K562 (cell line): ENCODE measurements around the gene ZNF747. TPM values are rescaled to one million over a fixed set of nuclear protein-coding genes. Genes with fewer than 3 reads are reported as not detected.

Source experiments
- BCOR ChIP-seq: fragments of 450-650 bp; IDR thresholded peaks from 2 replicates; pipeline ENCODE4 v1.6.1; 2016
- BHLHE40 ChIP-seq: IDR thresholded peaks from 2 replicates; pipeline ENCODE4 v1.6.1; 2011; ENCODE audit warnings: low read length, improper control_type of control experiment
- BMI1 ChIP-seq: fragments of 150-350 bp; IDR thresholded peaks from 2 replicates; pipeline ENCODE4 v1.6.1; 2014; ENCODE audit warnings: low read length
- CBX5 ChIP-seq: IDR thresholded peaks from 2 replicates; pipeline ENCODE4 v1.6.1; 2014; ENCODE audit warnings: low read depth, borderline replicate concordance
- CCAR2 ChIP-seq: fragments of 200-400 bp; formaldehyde crosslinking; IDR thresholded peaks from 2 replicates; pipeline ENCODE4 v1.6.1; 2017; ENCODE audit warnings: mild to moderate bottlenecking, low read depth, low read length
- GTF2F1 ChIP-seq: IDR thresholded peaks from 2 replicates; pipeline ENCODE4 v1.6.1; 2011; ENCODE audit warnings: low read depth, low read length, improper control_type of control experiment
- HNRNPH1 ChIP-seq: fragments of 200-400 bp; formaldehyde crosslinking; optimal IDR thresholded peaks from 2 replicates; pipeline ENCODE3; 2017; ENCODE audit warnings: low read depth, mild to moderate bottlenecking, low read length, moderate library complexity
- KLF16 ChIP-seq: IDR thresholded peaks from 2 replicates; pipeline ENCODE4 v1.6.1; 2016; ENCODE audit warnings: antibody characterized with exemption
- MEIS2 ChIP-seq: fragments of 450-650 bp; IDR thresholded peaks from 2 replicates; pipeline ENCODE4 v1.6.1; 2014; ENCODE audit warnings: mild to moderate bottlenecking; ENCODE audit not compliant: partially characterized antibody
- NEUROD1 ChIP-seq: fragments of 150-350 bp; IDR thresholded peaks from 2 replicates; pipeline ENCODE4 v1.6.1; 2014; ENCODE audit warnings: borderline replicate concordance, low read length, low read depth; ENCODE audit not compliant: partially characterized antibody
- PCBP2 ChIP-seq: fragments of 200-400 bp; formaldehyde crosslinking; IDR thresholded peaks from 2 replicates; pipeline ENCODE4 v1.6.1; 2018; ENCODE audit warnings: low read length, low read depth, mild to moderate bottlenecking, moderate library complexity; ENCODE audit not compliant: poor library complexity, severe bottlenecking
- RNF2 ChIP-seq: sonication (generic); IDR thresholded peaks from 2 replicates; pipeline ENCODE4 v1.6.1; 2016
- SRF ChIP-seq, 2 experiments: fragments of 250-450, 450-650 bp in 1 of 2; sonication (Bioruptor Pico) in 1 of 2; sonication (generic) in 1 of 2; formaldehyde crosslinking; IDR thresholded peaks; 2 replicates each; pipeline versions ENCODE4 v1.5.0 to v1.5.1; 2020 to 2022; ENCODE audit warnings: mild to moderate bottlenecking in 1 of 2, missing genetic modification reagents in 1 of 2
- TBL1XR1 ChIP-seq, 2 experiments: IDR thresholded peaks; 2 replicates each; pipeline ENCODE4 v1.6.1; 2012; ENCODE audit warnings: improper control_type of control experiment in 2 of 2, low read length in 2 of 2, mild to moderate bottlenecking in 1 of 2
- ZFPM2 ChIP-seq: fragments of 250-450 bp; sonication (Bioruptor Pico); IDR thresholded peaks from 2 replicates; pipeline ENCODE4 v1.5.1; 2022; ENCODE audit warnings: mild to moderate bottlenecking
- ZNF644 ChIP-seq: fragments of 200-800 bp; sonication (Bioruptor generic); IDR thresholded peaks from 2 replicates; pipeline ENCODE4 v1.6.1; 2016; ENCODE audit warnings: low read depth, missing genetic modification characterization, missing compliant biosample characterization
- ZNF695 ChIP-seq: fragments of 450-650 bp; formaldehyde crosslinking; IDR thresholded peaks from 2 replicates; pipeline ENCODE4 v1.4.0; 2020; ENCODE audit warnings: mild to moderate bottlenecking, moderate library complexity
- polyA plus RNA-seq, 8 experiments: library from polyadenylated mRNA; depleted of rRNA in 4 of 8; stranded (reverse) in 5 of 8; unstranded in 3 of 8; fragments of >200 nt; fragmentation: Nextera tagmentation in 2 of 8; fragmentation: Illumina TruSeq in 1 of 8; extraction: Ambion mirVana in 2 of 8; extraction: Trizol in 1 of 8; gene quantifications; 2 replicates each; pipeline versions ENCODE4 v1.2.1 to v1.2.3, GENCODE V29; 2011 to 2014; ENCODE audit warnings: inconsistent platforms in 1 of 8, missing spikeins in 1 of 8
- total RNA-seq, 7 experiments: library from RNA; depleted of rRNA in 6 of 7; stranded (reverse); fragments of >200 nt in 6 of 7; fragmentation: Illumina TruSeq in 2 of 7; extraction: Trizol in 2 of 7; gene quantifications; 2 replicates each; pipeline versions ENCODE4 v1.2.1 to v1.2.3, GENCODE V29; 2011 to 2021; ENCODE audit warnings: low replicate concordance in 1 of 7
- TF ChIP-seq, protein P1 (sequence below): sonication (generic); formaldehyde crosslinking; IDR thresholded peaks from 2 replicates; pipeline ENCODE4 v1.8.1; 2022; ENCODE audit warnings: missing genetic modification reagents
- TF ChIP-seq, protein P2 (sequence below): fragments of 200-400 bp; formaldehyde crosslinking; IDR thresholded peaks from 2 replicates; pipeline ENCODE4 v1.6.1; 2017; ENCODE audit warnings: mild to moderate bottlenecking, low read depth, low read length, moderate library complexity
- TF ChIP-seq, protein P3 (sequence below): fragments of 250-450 bp; sonication (Bioruptor Pico); IDR thresholded peaks from 2 replicates; pipeline ENCODE4 v1.4.0; 2020; ENCODE audit warnings: borderline replicate concordance
- TF ChIP-seq, protein P4 (sequence below): sonication (generic); formaldehyde crosslinking; IDR thresholded peaks from 2 replicates; pipeline ENCODE4 v1.8.0; 2022; ENCODE audit warnings: mild to moderate bottlenecking, missing genetic modification reagents

The ZNF747 gene
- total and polyA plus RNA-seq, 9 of the 15 experiments (the other 6 are each of a cell fraction or from before 2014, with no cell fraction given): 0.14 to 3.3 (median 1.5) TPM

DNA sequence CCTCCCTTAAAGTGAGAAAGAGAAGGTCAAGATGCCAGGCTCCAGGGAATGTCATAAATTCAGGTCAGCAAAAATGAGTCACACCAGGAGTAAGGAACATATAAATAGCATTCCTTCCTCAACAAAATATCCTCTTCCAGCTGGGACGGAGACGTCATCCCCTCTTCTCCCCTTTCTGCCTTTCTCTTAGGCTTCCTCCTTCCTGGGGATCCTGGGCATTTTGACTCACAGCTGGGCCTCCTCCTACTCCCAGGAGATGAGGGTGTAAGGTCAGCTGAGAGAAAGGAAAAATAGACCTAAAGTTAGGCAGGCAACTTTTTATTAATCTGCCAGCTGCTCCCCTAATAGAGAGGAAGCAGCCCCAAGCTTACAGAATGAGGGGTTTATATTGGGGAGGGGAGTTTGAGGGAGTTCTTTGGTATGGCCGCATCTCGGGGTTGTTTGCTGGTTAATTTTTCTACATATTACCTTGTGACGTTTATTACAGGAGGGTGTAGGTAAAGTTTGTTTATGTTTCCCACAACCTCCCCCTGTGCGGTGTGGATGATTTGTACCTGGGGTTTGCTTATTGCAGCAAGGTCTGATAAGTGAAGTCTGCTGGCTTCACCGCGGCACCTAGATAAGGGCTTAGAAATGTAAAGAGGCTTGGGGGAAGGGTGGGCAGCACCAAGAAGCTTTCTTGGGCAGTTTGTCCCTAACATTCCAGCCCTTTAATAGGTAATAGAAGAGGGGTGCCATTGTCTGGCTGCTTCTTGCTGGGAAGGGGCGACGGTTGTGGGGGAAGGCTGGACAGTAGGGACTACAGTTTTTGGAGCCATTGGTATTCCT is 7.1 kb upstream of the ZNF747 start (continued):
- 0 out of 4 replicates have a peak, but pooled peaks of 1 of the 2 experiments have one; percentile 17 for TF ChIP-seq SRF (CRISPR knock-in tag; IDR thresholded peaks at IDR 0.05)
- no peak for TF ChIP-seq BHLHE40
- TF ChIP-seq BCOR: no peak
- no peak for TF ChIP-seq NEUROD1
- TF ChIP-seq GTF2F1: no peak
- TF ChIP-seq, protein P1, sequence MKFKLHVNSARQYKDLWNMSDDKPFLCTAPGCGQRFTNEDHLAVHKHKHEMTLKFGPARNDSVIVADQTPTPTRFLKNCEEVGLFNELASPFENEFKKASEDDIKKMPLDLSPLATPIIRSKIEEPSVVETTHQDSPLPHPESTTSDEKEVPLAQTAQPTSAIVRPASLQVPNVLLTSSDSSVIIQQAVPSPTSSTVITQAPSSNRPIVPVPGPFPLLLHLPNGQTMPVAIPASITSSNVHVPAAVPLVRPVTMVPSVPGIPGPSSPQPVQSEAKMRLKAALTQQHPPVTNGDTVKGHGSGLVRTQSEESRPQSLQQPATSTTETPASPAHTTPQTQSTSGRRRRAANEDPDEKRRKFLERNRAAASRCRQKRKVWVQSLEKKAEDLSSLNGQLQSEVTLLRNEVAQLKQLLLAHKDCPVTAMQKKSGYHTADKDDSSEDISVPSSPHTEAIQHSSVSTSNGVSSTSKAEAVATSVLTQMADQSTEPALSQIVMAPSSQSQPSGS (CRISPR knock-in tag): no peak
- 0 out of 2 replicates have a peak, but pooled peaks have one; percentile 38 for TF ChIP-seq RNF2
- TF ChIP-seq, protein P2, sequence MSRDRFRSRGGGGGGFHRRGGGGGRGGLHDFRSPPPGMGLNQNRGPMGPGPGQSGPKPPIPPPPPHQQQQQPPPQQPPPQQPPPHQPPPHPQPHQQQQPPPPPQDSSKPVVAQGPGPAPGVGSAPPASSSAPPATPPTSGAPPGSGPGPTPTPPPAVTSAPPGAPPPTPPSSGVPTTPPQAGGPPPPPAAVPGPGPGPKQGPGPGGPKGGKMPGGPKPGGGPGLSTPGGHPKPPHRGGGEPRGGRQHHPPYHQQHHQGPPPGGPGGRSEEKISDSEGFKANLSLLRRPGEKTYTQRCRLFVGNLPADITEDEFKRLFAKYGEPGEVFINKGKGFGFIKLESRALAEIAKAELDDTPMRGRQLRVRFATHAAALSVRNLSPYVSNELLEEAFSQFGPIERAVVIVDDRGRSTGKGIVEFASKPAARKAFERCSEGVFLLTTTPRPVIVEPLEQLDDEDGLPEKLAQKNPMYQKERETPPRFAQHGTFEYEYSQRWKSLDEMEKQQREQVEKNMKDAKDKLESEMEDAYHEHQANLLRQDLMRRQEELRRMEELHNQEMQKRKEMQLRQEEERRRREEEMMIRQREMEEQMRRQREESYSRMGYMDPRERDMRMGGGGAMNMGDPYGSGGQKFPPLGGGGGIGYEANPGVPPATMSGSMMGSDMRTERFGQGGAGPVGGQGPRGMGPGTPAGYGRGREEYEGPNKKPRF: no peak
- TF ChIP-seq, protein P3, sequence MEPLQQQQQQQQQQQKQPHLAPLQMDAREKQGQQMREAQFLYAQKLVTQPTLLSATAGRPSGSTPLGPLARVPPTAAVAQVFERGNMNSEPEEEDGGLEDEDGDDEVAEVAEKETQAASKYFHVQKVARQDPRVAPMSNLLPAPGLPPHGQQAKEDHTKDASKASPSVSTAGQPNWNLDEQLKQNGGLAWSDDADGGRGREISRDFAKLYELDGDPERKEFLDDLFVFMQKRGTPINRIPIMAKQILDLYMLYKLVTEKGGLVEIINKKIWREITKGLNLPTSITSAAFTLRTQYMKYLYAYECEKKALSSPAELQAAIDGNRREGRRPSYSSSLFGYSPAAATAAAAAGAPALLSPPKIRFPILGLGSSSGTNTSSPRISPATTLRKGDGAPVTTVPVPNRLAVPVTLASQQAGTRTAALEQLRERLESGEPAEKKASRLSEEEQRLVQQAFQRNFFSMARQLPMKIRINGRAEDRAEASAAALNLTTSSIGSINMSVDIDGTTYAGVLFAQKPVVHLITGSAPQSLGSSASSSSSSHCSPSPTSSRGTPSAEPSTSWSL: no peak
- TF ChIP-seq BMI1: no peak
- peak in 1 of 2 experiments; percentile 49; a peak in 1 of 4 replicates for TF ChIP-seq TBL1XR1 (IDR thresholded peaks at IDR 0.05; ENCODE audit: low read length in 2 of 2)
- TF ChIP-seq ZNF644 (tag): no peak
- TF ChIP-seq KLF16: peak; percentile 70; the same call in 1 of the 2 replicates
- TF ChIP-seq, protein P4, sequence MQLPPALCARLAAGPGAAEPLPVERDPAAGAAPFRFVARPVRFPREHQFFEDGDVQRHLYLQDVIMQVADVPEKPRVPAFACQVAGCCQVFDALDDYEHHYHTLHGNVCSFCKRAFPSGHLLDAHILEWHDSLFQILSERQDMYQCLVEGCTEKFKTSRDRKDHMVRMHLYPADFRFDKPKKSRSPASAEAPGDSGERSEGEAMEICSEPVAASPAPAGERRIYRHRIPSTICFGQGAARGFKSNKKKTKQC: no peak
- TF ChIP-seq CCAR2: no peak
- TF ChIP-seq MEIS2: no peak
- TF ChIP-seq ZFPM2 (CRISPR knock-in tag): no peak
- no peak for TF ChIP-seq ZNF695 (CRISPR knock-in tag)
- TF ChIP-seq CBX5: no peak
- no peak for TF ChIP-seq HNRNPH1
- no peak for TF ChIP-seq PCBP2
